Glomerular visceral epithelial cell (primary cell): Measurements from ENCODE around the gene MAN1B1.
"Not testable (repeated sequence)": the region's sequence is repeated elsewhere in the genome, so short reads cannot be mapped to it uniquely, and the experiment has no call there.

ENCODE experiments used
- DNase-seq: peaks from one replicate; pipeline ENCODE4 v3.0.0-alpha.2; 2016; ENCODE audit errors: extremely low spot score

Gene MAN1B1

GRCh38 chr9:137052998-137053943 lies 33.5 kb upstream of the MAN1B1 start:
- DNase-seq: no peak

- DNase-seq: no peak
Observed at GRCh38 chr9:137053944-137054931, 32.5 kb upstream of the MAN1B1 start, which contains the start of gene ENTPD2. TSS of gene ENTPD2 (minus strand) at chr9:137054061. CDS start at chr9:137053997, 64 bp downstream.

- DNase-seq: no peak
Observed at GRCh38 chr9:137054932-137055384, 31.8 kb upstream of the MAN1B1 start.

GRCh38 chr9:137055385-137056364 lies 31.1 kb upstream of the MAN1B1 start:
- no peak for DNase-seq

GRCh38 chr9:137056739-137057415 lies 29.9 kb upstream of the MAN1B1 start:
- no peak for DNase-seq

- DNase-seq: no peak
Observed at GRCh38 chr9:137057545-137057944, 29.2 kb upstream of the MAN1B1 start.

GRCh38 chr9:137058521-137059234 lies 28.1 kb upstream of the MAN1B1 start:
- no peak for DNase-seq

- no peak for DNase-seq
Observed at GRCh38 chr9:137062384-137062783, 24.4 kb upstream of the MAN1B1 start.

- not testable (repeated sequence) for DNase-seq
Observed at GRCh38 chr9:137062798-137063197, 24.0 kb upstream of the MAN1B1 start.

GRCh38 chr9:137063311-137064026 lies 23.3 kb upstream of the MAN1B1 start:
- DNase-seq: no peak

GRCh38 chr9:137064027-137064879 lies 22.5 kb upstream of the MAN1B1 start:
- DNase-seq: peak; percentile 68

- DNase-seq: no peak
Observed at GRCh38 chr9:137064880-137065164, 22.0 kb upstream of the MAN1B1 start.

GRCh38 chr9:137065336-137065967 lies 21.3 kb upstream of the MAN1B1 start:
- no peak for DNase-seq

GRCh38 chr9:137066096-137066861 lies 20.5 kb upstream of the MAN1B1 start:
- DNase-seq: no peak

- DNase-seq: peak; percentile 75
Observed at GRCh38 chr9:137067860-137068538, 18.8 kb upstream of the MAN1B1 start.
